ENCODE data around the gene TMEFF2. TPM values are rescaled to one million over a fixed set of nuclear protein-coding genes. Genes with fewer than 3 reads are reported as not detected.

The TMEFF2 gene
- total RNA-seq, 3 donors from 2014 or later (not counting 1 experiment from before 2014, with no cell fraction given), result not detected

DNA sequence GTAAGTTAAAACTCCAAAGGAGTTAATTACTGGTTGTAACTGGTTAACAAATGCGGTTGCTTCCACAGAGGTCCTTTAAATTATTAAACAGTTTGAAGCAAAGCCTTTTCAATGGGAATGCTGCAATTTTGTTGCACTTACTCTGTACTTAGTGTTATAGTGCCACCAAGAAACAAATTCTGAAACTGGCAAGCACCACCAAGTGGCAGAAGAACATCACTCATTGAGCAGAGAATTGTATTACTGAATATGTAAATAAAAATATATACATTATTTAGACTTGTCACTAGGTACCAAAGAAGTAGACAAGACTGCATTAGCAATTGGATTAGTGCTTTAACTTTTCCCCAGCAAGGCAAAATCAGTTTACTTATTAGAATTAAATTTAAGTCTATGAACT is 2.6 kb upstream of the TMEFF2 start:
- H3K27ac ChIP-seq (ENCODE audit: low read length), result no peak overlapping the region
- no peaks in the 10 kb centered on the region for H3K9me3 Mint-ChIP-seq
- H3K27ac Mint-ChIP-seq, result no peak overlapping the region
- H3K4me1 ChIP-seq (ENCODE audit: control insufficient read depth, insufficient read depth, low read length), result peaks cover 24% of the 10 kb centered on the region
- peaks cover 49% of the 10 kb centered on the region for H3K27me3 ChIP-seq (ENCODE audit: control insufficient read depth, insufficient read depth, low read length)
- TF ChIP-seq, protein P1, sequence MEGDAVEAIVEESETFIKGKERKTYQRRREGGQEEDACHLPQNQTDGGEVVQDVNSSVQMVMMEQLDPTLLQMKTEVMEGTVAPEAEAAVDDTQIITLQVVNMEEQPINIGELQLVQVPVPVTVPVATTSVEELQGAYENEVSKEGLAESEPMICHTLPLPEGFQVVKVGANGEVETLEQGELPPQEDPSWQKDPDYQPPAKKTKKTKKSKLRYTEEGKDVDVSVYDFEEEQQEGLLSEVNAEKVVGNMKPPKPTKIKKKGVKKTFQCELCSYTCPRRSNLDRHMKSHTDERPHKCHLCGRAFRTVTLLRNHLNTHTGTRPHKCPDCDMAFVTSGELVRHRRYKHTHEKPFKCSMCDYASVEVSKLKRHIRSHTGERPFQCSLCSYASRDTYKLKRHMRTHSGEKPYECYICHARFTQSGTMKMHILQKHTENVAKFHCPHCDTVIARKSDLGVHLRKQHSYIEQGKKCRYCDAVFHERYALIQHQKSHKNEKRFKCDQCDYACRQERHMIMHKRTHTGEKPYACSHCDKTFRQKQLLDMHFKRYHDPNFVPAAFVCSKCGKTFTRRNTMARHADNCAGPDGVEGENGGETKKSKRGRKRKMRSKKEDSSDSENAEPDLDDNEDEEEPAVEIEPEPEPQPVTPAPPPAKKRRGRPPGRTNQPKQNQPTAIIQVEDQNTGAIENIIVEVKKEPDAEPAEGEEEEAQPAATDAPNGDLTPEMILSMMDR (IDR thresholded peaks at IDR 0.05), result no peak
- no peaks in the 10 kb centered on the region for H3K36me3 Mint-ChIP-seq
- H3K4me3 ChIP-seq (ENCODE audit: low read length), result no peak overlapping the region
- intact Hi-C loops (cut with micrococcal nuclease), result no loop called here
- peaks cover 24 to 31% of the 10 kb centered on the region in 2 donors for H3K4me1 Mint-ChIP-seq
- ATAC-seq (no peak), DNase-seq (no peak)
- H3K27me3 Mint-ChIP-seq (ENCODE audit: low read depth in 2 of 2), result peaks cover 38 to 51% of the 10 kb centered on the region in 2 donors
- no peaks in the 10 kb centered on the region for H3K9me3 ChIP-seq (ENCODE audit: control insufficient read depth, insufficient read depth, low read length)
- H3K36me3 ChIP-seq (ENCODE audit: control insufficient read depth, insufficient read depth, low read length), result no peaks in the 10 kb centered on the region
- WGBS (ENCODE audit: insufficient coverage), result 75% methylated on average over 1 of the region's 1 CpG
- no peak overlapping the region for H3K4me3 Mint-ChIP-seq

DNA sequence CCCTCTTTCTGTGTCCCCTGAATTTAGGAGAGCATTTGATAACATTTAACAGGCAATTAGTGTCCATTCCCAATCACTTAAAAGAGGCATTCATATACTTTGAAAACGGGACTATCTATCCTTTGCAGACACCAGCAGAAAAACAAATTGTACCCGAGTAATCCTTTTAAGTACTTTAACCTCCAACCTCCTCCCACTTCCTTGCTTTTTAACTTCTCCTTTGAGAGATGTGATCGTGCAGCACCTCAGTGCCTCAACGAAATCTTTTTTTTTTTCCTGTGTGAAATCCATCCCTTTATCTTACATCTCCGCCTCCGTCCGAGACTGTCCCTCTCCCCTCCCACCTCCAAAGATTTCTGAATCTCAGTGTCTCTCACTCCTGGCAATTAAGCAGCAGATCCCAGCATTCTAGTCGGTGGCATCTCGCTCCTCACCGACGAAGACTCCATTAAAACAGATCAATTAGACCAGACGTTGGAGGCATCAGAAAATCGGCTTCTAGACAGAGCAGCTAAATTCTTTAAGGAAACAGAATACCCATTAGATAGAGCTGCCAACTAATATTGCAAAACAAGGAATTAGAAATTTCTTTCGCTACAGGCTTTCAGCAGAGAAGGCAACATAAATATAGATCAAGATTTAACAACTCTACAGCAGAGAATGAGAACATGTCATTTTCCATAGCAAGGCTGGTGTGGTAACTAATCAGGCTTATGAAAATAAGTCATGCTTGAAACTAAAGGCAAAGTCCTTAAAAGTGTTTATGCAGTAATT is 1.9 kb upstream of the TMEFF2 start:
- peaks cover 24% of the 10 kb centered on the region for H3K4me1 ChIP-seq (ENCODE audit: control insufficient read depth, insufficient read depth, low read length)
- H3K27me3 ChIP-seq (ENCODE audit: control insufficient read depth, insufficient read depth, low read length), result peaks cover 50% of the 10 kb centered on the region
- DNase-seq (no peak), ATAC-seq (no peak)
- H3K9me3 Mint-ChIP-seq, result no peaks in the 10 kb centered on the region
- no peaks in the 10 kb centered on the region for H3K36me3 ChIP-seq (ENCODE audit: control insufficient read depth, insufficient read depth, low read length)
- H3K4me3 ChIP-seq (ENCODE audit: low read length), result no peak overlapping the region
- H3K27ac ChIP-seq (ENCODE audit: low read length), result no peak overlapping the region
- intact Hi-C loops (cut with micrococcal nuclease), result no loop called here
- peak overlapping the region; percentile 83 for H3K4me3 Mint-ChIP-seq
- 11% methylated on average over 13 of the region's 14 CpGs for WGBS (ENCODE audit: insufficient coverage)
- no peak overlapping the region for H3K27ac Mint-ChIP-seq
- peaks cover 24 to 31% of the 10 kb centered on the region in 2 donors for H3K4me1 Mint-ChIP-seq
- TF ChIP-seq, protein P1 (IDR thresholded peaks at IDR 0.05), result no peak
- peaks cover 44 to 59% of the 10 kb centered on the region in 2 donors for H3K27me3 Mint-ChIP-seq (ENCODE audit: low read depth in 2 of 2)
- no peaks in the 10 kb centered on the region for H3K9me3 ChIP-seq (ENCODE audit: control insufficient read depth, insufficient read depth, low read length)
- no peaks in the 10 kb centered on the region for H3K36me3 Mint-ChIP-seq

DNA sequence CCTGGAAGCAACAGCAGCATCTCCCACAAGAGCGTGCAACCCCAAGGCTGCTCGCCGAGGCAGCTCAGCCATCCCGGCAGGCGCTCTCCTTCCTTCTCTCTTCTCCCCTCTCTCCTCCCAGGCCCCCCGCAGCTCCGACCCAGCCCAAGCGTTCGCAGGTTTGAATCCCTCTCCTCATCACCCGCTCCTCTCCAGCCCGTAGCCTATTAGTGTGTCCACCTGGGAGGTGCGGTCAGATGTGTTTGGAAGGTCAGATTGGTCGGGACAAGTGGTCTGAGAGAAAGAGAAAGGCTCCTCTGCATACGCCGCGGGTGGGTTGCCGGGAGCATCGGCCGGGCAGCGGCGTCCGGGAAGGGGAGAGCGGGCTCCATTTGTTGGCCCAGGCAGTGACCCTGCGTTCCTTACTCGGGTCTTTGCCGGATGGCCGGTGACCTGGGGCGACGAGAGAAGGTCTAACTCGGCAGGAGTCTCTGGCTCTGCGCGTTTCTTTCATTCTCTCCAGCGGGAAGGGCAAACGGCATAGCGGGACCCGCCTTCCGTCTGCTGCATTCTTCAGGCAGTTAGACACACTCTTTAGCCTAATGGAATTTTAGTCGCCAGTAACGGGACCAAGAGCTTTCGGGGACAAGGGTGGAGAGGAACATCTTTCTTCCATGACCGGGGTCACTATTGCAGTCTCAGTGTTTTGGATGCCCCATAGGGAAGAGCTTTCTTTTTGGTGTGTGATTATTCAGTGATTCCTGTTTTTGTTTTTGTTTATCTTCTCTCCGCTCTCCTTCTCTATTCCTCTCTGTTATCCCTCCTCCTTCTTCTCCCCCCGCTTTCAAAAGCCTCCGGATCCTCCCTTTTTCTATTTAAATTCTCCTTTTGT is 1.1 kb upstream of the TMEFF2 start:
- Mint-ChIP-seq H3K4me3 (peak overlapping the region; percentile 83), H3K36me3 (no peaks in the 10 kb centered on the region), H3K27ac (no peak overlapping the region), H3K9me3 (no peaks in the 10 kb centered on the region), H3K4me1 (peaks cover 24 to 31% of the 10 kb centered on the region in 2 donors), H3K27me3 (ENCODE audit: low read depth in 2 of 2) (peaks cover 47 to 66% of the 10 kb centered on the region in 2 donors)
- H3K36me3 ChIP-seq (ENCODE audit: control insufficient read depth, insufficient read depth, low read length), result no peaks in the 10 kb centered on the region
- peak in 1 of 2 donors; percentile 19 for DNase-seq
- H3K27me3 ChIP-seq (ENCODE audit: control insufficient read depth, insufficient read depth, low read length), result peaks cover 54% of the 10 kb centered on the region
- H3K4me3 ChIP-seq (ENCODE audit: low read length), result peak overlapping the region; percentile 20
- no peak overlapping the region for H3K27ac ChIP-seq (ENCODE audit: low read length)
- 2% methylated on average over 42 of the region's 44 CpGs for WGBS (ENCODE audit: insufficient coverage)
- TF ChIP-seq, protein P1 (IDR thresholded peaks at IDR 0.05), result no peak
- H3K4me1 ChIP-seq (ENCODE audit: control insufficient read depth, insufficient read depth, low read length), result peaks cover 24% of the 10 kb centered on the region
- ATAC-seq, result peak in 1 of 3 donors; percentile 30
- intact Hi-C loops (cut with micrococcal nuclease), result no loop called here
- H3K9me3 ChIP-seq (ENCODE audit: control insufficient read depth, insufficient read depth, low read length), result no peaks in the 10 kb centered on the region

Measured in natural killer cell (primary cell).